Progenitor cell of endocrine pancreas (in vitro differentiated cells): ENCODE results near the gene PIM3. TPM values are rescaled to one million over a fixed set of nuclear protein-coding genes. Genes with fewer than 3 reads are reported as not detected.

ENCODE experiments used
- DNase-seq: peaks from one replicate; pipeline ENCODE4 v3.0.0; 2021; ENCODE audit warnings: low spot score; ENCODE audit not compliant: unreplicated experiment
- H3K27ac Mint-ChIP-seq: 2 replicates; pipeline ENCODE4 v1.8.0; 2021; ENCODE audit warnings: mild to moderate bottlenecking, moderate library complexity, mixed read lengths
- H3K27me3 Mint-ChIP-seq: 2 replicates; pipeline ENCODE4 v1.8.0; 2021; ENCODE audit warnings: mixed read lengths
- H3K36me3 Mint-ChIP-seq: 2 replicates; pipeline ENCODE4 v1.8.0; 2022; ENCODE audit warnings: mixed read lengths; ENCODE audit not compliant: insufficient read depth
- H3K4me1 Mint-ChIP-seq: 2 replicates; pipeline ENCODE4 v1.8.0; 2021; ENCODE audit warnings: low read depth, mixed read lengths
- H3K4me3 Mint-ChIP-seq: 2 replicates; pipeline ENCODE4 v1.8.0; 2021; ENCODE audit warnings: low read depth, mild to moderate bottlenecking, moderate library complexity, mixed read lengths
- H3K9me3 Mint-ChIP-seq: 2 replicates; pipeline ENCODE4 v1.8.0; 2021; ENCODE audit warnings: low read depth, mixed read lengths
- CTCF ChIP-seq: fragments of 200-600 bp; sonication (generic); IDR thresholded peaks from one replicate; pipeline ENCODE4 v1.5.0; 2021; ENCODE audit warnings: antibody characterized with exemption, mild to moderate bottlenecking; ENCODE audit not compliant: unreplicated experiment
- total RNA-seq: library from RNA; stranded (reverse); gene quantifications from 2 replicates; pipeline ENCODE4 v1.2.1, GENCODE V29; 2021

The PIM3 gene
- total RNA-seq, 1 donor from 2014 or later = 17.4 TPM

- peaks cover 1% of the 10 kb centered on the region for H3K4me1 Mint-ChIP-seq
- no peaks in the 10 kb centered on the region for H3K27me3 Mint-ChIP-seq
- no peaks in the 10 kb centered on the region for H3K9me3 Mint-ChIP-seq
- DNase-seq = no peak
- no peak overlapping the region for H3K4me3 Mint-ChIP-seq
- no peak for TF ChIP-seq CTCF
- H3K27ac Mint-ChIP-seq = peak overlapping the region; percentile 4
- H3K36me3 Mint-ChIP-seq = no peaks in the 10 kb centered on the region
Measured at GRCh38 chr22:49956914-49957825, 3.4 kb upstream of the PIM3 start.

- Mint-ChIP-seq H3K27ac (no peak overlapping the region), H3K27me3 (no peaks in the 10 kb centered on the region), H3K4me1 (no peaks in the 10 kb centered on the region), H3K9me3 (no peaks in the 10 kb centered on the region), H3K36me3 (no peaks in the 10 kb centered on the region), H3K4me3 (no peak overlapping the region)
- DNase-seq = no peak
- no peak for TF ChIP-seq CTCF
Measured at GRCh38 chr22:49957826-49958365, 2.7 kb upstream of the PIM3 start.

- Mint-ChIP-seq H3K27ac (no peak overlapping the region), H3K4me3 (peak overlapping the region; percentile 64), H3K9me3 (no peaks in the 10 kb centered on the region), H3K27me3 (no peaks in the 10 kb centered on the region), H3K4me1 (no peaks in the 10 kb centered on the region), H3K36me3 (no peaks in the 10 kb centered on the region)
- no peak for DNase-seq
- no peak for TF ChIP-seq CTCF
Measured at GRCh38 chr22:49958366-49958921, 2.1 kb upstream of the PIM3 start.

- H3K27me3 Mint-ChIP-seq = no peaks in the 10 kb centered on the region
- no peaks in the 10 kb centered on the region for H3K9me3 Mint-ChIP-seq
- TF ChIP-seq CTCF = no peak
- H3K4me1 Mint-ChIP-seq = no peaks in the 10 kb centered on the region
- peak overlapping the region; percentile 64 for H3K4me3 Mint-ChIP-seq
- no peak overlapping the region for H3K27ac Mint-ChIP-seq
- no peak for DNase-seq
- peaks cover 2% of the 10 kb centered on the region for H3K36me3 Mint-ChIP-seq
Measured at GRCh38 chr22:49958931-49959781, 1.4 kb upstream of the PIM3 start.

GRCh38 chr22:49959782-49960158, 802 bp upstream of the PIM3 start:
- Mint-ChIP-seq H3K4me1 (no peaks in the 10 kb centered on the region), H3K36me3 (peaks cover 2% of the 10 kb centered on the region), H3K27ac (no peak overlapping the region), H3K9me3 (no peaks in the 10 kb centered on the region), H3K4me3 (peak overlapping the region; percentile 64), H3K27me3 (no peaks in the 10 kb centered on the region)
- no peak for DNase-seq
- TF ChIP-seq CTCF = no peak
